Fibroblast of peridontal ligament (primary cell): Measurements from ENCODE around the gene GNG7.
"Not testable (repeated sequence)": the region's sequence is repeated elsewhere in the genome, so short reads cannot be mapped to it uniquely, and the experiment has no call there.

ENCODE experiments used
- DNase-seq: peaks from one replicate; pipeline ENCODE4 v3.0.0-alpha.2; 2010; ENCODE audit errors: extremely low read depth

Gene GNG7

DNA sequence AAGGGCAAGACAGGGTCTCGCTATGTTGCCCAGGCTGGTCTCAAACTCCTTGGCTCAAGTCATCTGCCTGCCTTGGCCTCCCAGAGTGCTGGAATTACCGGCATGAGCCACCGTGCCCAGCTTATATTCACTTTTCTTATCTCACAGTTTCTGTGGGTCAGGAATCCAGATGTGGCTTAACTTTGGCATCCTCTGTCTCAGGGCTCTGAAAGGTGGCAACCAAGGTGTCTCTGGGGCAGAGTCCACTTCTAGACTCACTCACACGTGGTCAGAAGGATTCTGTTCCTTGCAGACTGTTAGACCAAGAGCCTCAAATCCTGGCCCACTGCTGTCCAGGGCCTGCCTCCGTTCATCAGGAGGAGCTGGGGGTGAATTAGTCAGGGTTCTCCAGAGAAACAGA, 238.1 kb downstream of the GNG7 start:
- DNase-seq = no peak

DNA sequence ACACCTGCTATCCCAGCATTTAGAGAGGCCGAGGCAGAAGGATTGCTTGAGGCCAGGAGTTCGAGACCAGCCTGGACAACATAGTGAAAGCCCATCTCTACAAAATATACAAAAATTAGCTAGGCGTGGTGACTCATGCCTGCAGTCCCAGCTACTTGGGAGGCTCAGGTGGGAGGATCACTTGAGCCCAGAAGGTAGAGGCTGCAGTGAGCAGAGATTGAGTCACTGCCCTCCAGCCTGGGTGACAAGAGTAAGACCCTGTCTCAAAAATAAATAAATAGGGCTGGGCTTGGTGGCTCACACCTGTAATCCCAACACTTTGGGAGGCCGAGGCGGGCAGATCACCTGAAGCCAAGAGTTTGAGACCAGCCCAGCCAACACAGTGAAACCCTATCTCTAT, 238.8 kb downstream of the GNG7 start:
- not testable (repeated sequence) for DNase-seq

DNA sequence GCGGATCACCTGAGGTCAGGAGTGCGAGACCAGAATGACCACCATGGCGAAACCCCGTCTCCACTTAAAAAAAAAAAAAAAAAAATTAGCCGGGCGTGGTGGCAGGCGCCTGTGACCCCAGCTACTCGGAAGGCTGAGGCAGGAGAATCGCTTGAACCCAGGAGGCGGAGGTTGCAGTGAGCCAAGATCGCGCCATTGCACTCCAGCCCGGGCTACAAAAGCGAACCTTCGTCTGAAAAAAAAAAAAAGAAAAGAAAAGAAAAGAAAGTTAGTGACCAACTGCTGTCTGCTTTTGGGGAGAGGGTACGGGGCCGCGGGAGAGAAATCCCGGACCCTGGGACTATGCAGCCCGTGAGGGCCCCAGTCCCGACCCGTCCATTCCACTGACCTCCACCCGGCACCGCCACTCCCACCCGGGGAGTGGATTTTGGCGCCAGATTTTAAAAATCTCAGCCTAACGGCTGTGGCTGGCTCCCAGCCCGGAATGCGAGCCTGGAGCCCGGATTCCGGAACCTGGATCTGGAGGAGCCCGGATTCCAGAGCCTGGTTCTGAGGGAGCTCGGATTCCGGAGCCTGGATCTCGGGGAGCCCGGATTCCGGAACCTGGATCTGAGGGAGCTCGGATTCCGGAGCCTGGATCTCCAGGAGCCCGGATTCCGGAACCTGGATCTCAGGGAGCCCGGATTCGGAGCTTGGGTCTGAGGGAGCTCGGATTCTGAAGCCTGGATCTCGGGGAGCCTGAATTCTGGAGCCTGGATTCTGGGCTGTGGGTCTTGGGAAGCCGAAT, 239.7 kb downstream of the GNG7 start:
- peak; percentile 99 for DNase-seq

DNA sequence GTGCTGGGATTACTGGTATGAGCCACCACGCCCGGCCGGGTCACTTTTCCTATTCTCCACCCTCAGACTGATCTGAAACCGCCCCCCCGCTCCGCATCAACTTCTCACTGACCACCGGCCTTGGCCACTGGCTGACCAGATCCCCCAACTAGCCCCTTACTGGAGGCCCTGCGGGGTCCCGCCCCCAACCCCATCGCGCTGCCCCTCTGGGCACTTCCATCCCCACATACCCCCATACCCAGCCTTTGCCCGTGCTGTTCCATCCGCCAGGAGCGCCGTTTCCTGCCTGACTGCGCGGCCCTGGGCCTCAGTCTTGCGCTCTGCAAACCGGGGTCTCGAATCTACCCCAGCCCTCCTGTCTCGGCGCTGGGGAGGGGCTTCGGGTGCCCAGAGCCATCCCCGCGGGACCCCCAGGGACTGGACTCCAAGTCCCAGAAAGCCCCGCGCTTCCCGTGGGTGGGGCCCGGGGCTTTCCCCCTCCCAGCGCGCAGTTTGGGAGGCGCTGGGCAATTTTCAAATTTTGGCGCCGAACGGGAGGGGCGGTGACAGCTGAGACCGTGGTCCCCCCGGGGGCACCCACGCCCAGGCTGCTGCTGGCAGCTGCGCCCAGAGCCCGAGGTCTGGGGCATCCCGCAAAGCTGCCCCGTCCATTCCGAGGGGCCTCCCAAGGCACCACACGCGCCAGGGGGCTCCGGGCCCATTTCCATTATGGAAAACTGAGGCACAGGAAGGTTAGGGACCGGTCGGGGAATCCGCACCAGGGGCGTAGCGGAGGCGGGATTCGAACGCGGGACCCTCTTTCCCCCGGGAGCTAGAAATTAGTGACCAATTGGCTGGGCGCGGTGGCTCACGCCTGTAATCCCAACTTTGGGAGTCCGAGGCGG, 240.5 kb downstream of the GNG7 start:
- peak; percentile 49 for DNase-seq
